ENCODE results near the gene SHROOM2.

The SHROOM2 gene

DNA sequence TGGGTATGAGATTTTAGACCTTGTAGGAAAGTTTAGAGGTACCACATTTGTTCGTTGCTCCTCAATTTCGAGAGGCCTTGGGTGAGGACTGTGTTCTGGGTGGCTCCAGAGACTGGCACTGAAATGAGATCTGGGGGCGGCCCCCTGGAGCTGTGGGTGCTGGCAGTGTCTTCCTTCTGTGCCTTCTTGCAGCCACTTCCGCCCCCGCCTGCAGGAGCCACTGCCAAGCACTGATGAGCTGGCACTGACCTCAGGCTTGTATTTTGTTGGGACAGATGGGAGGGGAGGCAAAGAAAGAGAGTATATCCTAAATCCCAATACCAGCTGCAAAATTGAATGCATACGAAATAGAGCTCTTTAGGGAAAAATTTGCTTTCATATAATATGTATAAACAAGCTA is 116.4 kb downstream of the SHROOM2 start:
- Histone ChIP-seq H3K27me3 (ENCODE audit: insufficient read depth, poor library complexity, severe bottlenecking) (no peaks in the 10 kb centered on the region), H3K27ac (replicated peaks) (no peak overlapping the region), H3K4me3 (replicated peaks; ENCODE audit: insufficient read depth, low read length) (no peak overlapping the region)
- no peak for TF ChIP-seq CTCF (IDR thresholded peaks at IDR 0.05; ENCODE audit: insufficient read depth, low read length)
- no peak for TF ChIP-seq POLR2AphosphoS5 (IDR thresholded peaks at IDR 0.05; ENCODE audit: low read depth)
- no peak for TF ChIP-seq REST (IDR thresholded peaks at IDR 0.05; ENCODE audit: insufficient replicate concordance, low read depth)
- DNase-seq (ENCODE audit: low read depth in 1 of 2, low spot score in 1 of 2), result no peak

GRCh38 chrX:9903146-9903545 is 116.9 kb downstream of the SHROOM2 start:
- TF ChIP-seq POLR2AphosphoS5 (IDR thresholded peaks at IDR 0.05; ENCODE audit: low read depth), result no peak
- no peak for TF ChIP-seq SPI1 (IDR thresholded peaks at IDR 0.05; ENCODE audit: borderline replicate concordance, low read depth)
- TF ChIP-seq CTCF (IDR thresholded peaks at IDR 0.05; ENCODE audit: insufficient read depth, low read length), result no peak
- TF ChIP-seq REST (IDR thresholded peaks at IDR 0.05; ENCODE audit: insufficient replicate concordance, low read depth), result no peak
- no peak for TF ChIP-seq GABPA (IDR thresholded peaks at IDR 0.05; ENCODE audit: low read depth)
- no peak for DNase-seq (ENCODE audit: low read depth in 1 of 2, low spot score in 1 of 2)
- Histone ChIP-seq H3K27ac (replicated peaks) (no peak overlapping the region), H3K27me3 (ENCODE audit: insufficient read depth, poor library complexity, severe bottlenecking) (no peaks in the 10 kb centered on the region), H3K4me3 (replicated peaks; ENCODE audit: insufficient read depth, low read length) (no peak overlapping the region)

GRCh38 chrX:9905288-9905687 is 119.1 kb downstream of the SHROOM2 start:
- Histone ChIP-seq H3K27ac (replicated peaks) (no peak overlapping the region), H3K4me3 (replicated peaks; ENCODE audit: insufficient read depth, low read length) (no peak overlapping the region), H3K27me3 (ENCODE audit: insufficient read depth, poor library complexity, severe bottlenecking) (no peaks in the 10 kb centered on the region)
- TF ChIP-seq CTCF (IDR thresholded peaks at IDR 0.05; ENCODE audit: insufficient read depth, low read length) (no peak), GABPA (IDR thresholded peaks at IDR 0.05; ENCODE audit: low read depth) (no peak), REST (IDR thresholded peaks at IDR 0.05; ENCODE audit: insufficient replicate concordance, low read depth) (no peak), POLR2AphosphoS5 (IDR thresholded peaks at IDR 0.05; ENCODE audit: low read depth) (no peak), SPI1 (IDR thresholded peaks at IDR 0.05; ENCODE audit: borderline replicate concordance, low read depth) (no peak)
- no peak for DNase-seq (ENCODE audit: low read depth in 1 of 2, low spot score in 1 of 2)

Data from HL-60 (cell line).